Activated CD4-positive, alpha-beta T cell treated with anti-CD3 and anti-CD28 coated beads, Interleukin-2, amount 50 U/mL, for 1 hour (primary cell): ENCODE data around the gene LIF.
"Not testable (repeated sequence)": the region's sequence is repeated elsewhere in the genome, so short reads cannot be mapped to it uniquely, and the experiment has no call there.

Source experiments
- DNase-seq: peaks from one replicate; pipeline ENCODE4 v3.0.0-alpha.2; 2020

The LIF gene

GRCh38 chr22:30205281-30206115, 41.1 kb downstream of the LIF start:
- DNase-seq, result no peak

GRCh38 chr22:30204742-30205111, 41.8 kb downstream of the LIF start:
- DNase-seq, result no peak

GRCh38 chr22:30204015-30204741, 42.4 kb downstream of the LIF start:
- no peak for DNase-seq

DNA sequence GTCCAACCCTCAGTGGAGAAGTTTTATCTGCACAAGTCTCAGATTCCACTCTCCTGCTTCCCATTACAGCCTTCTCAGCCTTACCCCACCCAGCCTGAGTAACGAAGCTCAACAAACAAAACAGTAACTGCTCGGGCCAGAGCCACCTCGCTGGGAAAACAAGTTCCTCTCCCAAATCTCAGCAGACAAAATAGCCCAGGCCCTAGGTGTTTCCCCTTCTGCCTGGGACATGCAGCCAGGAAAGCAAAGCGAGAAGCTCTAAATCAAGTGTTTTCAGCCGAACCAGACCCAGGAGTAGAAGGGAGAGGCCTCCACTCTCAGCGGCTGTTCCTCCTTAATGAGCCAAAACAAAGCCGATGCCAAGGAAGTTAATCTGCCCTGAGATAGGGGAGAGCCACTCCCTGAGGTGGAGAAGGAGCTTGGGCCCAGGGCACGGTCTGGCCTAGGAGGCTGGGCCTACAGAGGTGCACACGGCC, 44.0 kb downstream of the LIF start:
- no peak for DNase-seq

DNA sequence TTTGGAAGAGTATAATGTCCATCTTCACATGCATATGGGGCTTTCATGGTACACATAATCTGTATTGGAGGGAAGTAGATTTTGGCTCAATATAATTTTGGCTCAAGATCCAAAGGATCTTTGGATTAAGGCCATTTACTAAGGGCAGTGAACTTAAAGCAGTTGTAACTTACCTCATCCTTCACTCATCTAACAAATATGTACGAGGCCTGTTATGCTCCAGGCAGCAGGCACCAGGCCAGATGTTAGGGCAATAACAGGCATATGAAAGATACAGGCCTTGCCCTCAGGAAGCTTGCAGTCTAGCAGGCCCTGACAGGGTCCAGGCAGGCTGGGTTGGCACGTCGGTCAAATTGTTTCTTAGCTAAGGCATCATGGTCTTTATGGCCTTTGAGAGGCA, 44.6 kb downstream of the LIF start:
- no peak for DNase-seq

- DNase-seq, result not testable (repeated sequence)
These were observed 45.7 kb downstream of the LIF start for GRCh38 chr22:30200905-30201304.

DNA sequence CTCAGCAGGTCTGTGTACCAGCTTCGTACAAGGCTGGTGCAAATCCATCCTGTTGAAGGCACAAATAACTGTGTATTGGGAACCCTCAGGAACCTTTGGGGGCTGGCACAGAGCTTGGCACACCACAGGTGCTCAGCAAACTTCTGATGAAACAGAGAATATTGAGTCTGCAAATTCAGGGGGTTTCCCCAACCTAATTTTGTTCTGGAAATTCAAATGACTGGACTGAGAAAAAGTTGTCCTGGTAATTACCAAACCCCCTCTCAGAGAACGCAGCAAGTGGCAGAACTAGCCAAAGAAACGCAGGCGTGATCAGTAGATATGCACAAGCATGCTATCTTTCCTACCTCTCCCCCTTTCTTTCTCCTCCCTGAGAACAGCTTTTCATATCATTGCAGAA, 47.6 kb downstream of the LIF start:
- DNase-seq, result no peak

GRCh38 chr22:30198152-30198825, 48.3 kb downstream of the LIF start:
- no peak for DNase-seq

DNA sequence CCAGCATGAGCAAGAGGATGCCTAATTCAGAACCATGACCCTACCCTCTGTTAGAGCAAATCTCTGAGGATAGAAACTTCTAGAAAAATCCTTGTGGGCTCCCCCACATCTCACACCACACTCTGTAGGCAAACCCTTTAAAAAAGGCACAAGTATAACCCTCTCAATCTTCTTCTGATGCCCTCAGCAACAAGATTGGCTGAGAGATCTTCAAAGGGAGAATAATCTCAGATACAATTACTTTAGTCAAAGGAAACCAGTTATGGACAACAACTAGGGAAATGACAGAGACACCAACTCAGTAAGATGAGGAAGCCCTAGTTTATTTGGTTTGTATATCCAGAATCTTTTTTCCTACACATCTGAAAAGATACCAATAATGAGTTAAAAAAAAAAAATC, 49.2 kb downstream of the LIF start:
- DNase-seq, result no peak

- no peak for DNase-seq
These were observed 49.7 kb downstream of the LIF start for GRCh38 chr22:30196880-30197336.

- peak; percentile 13 for DNase-seq
These were observed 50.2 kb downstream of the LIF start for GRCh38 chr22:30196141-30196879.

- DNase-seq, result no peak
These were observed 51.1 kb downstream of the LIF start for GRCh38 chr22:30195245-30196140.

DNA sequence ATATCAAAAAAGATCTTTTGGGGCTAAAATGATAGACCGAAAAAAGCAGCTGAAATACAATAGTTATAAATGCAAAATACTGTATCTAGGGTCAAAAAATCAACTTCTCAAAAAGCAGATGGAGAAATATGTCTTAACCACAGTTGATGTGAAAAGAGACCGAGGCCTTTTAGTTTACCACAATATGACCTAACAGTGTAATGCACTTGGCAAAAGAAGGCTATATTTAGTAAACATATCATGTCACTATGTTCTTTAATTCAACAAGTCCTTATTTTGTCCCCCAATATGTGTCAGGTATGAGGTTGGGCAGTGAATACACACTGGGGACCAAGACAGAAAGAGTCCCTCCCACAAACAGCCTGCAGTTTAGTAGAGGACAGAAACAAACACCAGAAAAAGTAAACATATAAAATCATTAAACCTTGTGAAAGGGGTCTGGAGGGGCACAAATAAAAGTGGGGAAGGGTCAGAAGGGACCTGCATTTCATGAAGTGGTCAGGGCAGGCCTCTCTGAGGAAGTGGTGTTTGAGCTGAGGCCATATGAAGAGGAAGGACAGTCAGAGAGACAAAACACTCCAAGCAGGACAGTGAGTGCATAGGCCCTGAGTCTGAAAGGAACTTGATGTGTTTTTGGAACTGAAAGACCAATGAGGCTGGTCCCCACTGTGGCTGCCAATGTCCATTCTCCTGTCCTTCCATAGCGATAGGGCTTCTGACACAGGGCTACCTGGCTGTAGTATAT, 53.4 kb downstream of the LIF start:
- DNase-seq, result no peak

DNA sequence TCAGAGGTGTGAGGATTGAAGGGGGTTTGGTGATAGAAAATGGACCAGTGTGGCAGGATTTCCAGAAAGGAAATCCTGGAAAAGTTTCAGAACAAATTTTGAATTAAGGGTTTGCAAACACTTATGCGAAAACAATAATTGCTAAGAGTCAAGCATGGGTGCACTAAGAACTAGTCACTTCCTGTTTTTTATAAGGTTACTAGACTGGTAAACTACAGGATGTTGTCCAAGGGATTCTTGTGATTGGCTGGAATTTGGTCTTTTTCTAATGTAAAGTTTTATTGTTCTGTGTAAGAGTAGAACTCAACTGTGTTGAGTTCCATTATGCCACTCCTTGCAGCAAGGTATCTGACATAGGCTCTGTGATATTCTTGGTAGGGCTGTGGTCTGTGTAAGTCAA, 54.1 kb downstream of the LIF start:
- DNase-seq, result no peak

- DNase-seq, result no peak
These were observed 55.4 kb downstream of the LIF start for GRCh38 chr22:30191040-30191701.

GRCh38 chr22:30190574-30190973, 56.0 kb downstream of the LIF start:
- no peak for DNase-seq
